AG04450 (cell line): ENCODE results near the gene GUCY2D. TPM values are rescaled to one million over a fixed set of nuclear protein-coding genes. Genes with fewer than 3 reads are reported as not detected.
A peak's percentile ranks its signal among the peaks of the same experiment; 100 is the strongest.
"Not testable (repeated sequence)": the region's sequence is repeated elsewhere in the genome, so short reads cannot be mapped to it uniquely, and the experiment has no call there.

Experiments used
- CTCF ChIA-PET: fragments of 300-600, 350-600 bp; formaldehyde crosslinking; extraction: SDS; loops from one replicate; lab custom pipeline; 2022; ENCODE audit warnings: antibody characterized with exemption, inconsistent platforms; lab: Charles Lee
- POLR2A ChIA-PET: fragments of 350-600 bp; formaldehyde crosslinking; extraction: SDS; loops from one replicate; lab custom pipeline; 2021; ENCODE audit warnings: antibody characterized with exemption, inconsistent platforms; lab: Yijun Ruan, JAX
- DNase-seq: peaks from one replicate; pipeline ENCODE4 v3.0.0-alpha.2; 2011; ENCODE audit warnings: low read depth, low spot score
- H3K27ac ChIP-seq: one replicate; pipeline ENCODE4 v1.5.1; 2012; ENCODE audit warnings: low read depth, low read length, control low read depth
- H3K27me3 ChIP-seq: one replicate; pipeline ENCODE4 v1.6.0; 2012; ENCODE audit warnings: low read length; ENCODE audit not compliant: control insufficient read depth, insufficient read depth
- H3K4me3 ChIP-seq: 2 replicates; pipeline ENCODE4 v1.5.1; 2011; ENCODE audit warnings: mild to moderate bottlenecking, low read depth, low read length, control low read depth
- H3K9me3 ChIP-seq: 2 replicates; pipeline ENCODE4 v1.5.1; 2012; ENCODE audit warnings: low read length; ENCODE audit not compliant: control insufficient read depth, insufficient read depth
- CTCF ChIP-seq: IDR thresholded peaks from 2 replicates; pipeline ENCODE4 v1.5.1; 2011; ENCODE audit warnings: low read depth, low read length, control low read depth, inconsistent platforms
- polyA plus RNA-seq: library from polyadenylated mRNA; depleted of rRNA; stranded (reverse); fragments of >200 nt; gene quantifications from 2 replicates; pipeline ENCODE4 v1.2.3, GENCODE V29; 2011

GUCY2D gene
- polyA plus RNA-seq, 1 experiment = not detected

GRCh38 chr17:8056976-8057625, 54.7 kb downstream of the GUCY2D start:
- ChIA-PET CTCF (interaction anchor here (0.6 to 7.0 kb wide), 36 partner anchors 9 to 314 kb away, joined by 3 to 124 read pairs (median 5); partner anchors contain the start of genes CNTROB and RNF227), POLR2A (interaction anchor here (1.0 kb wide), 1 partner anchor 144 kb away, joined by 4 read pairs; no protein-coding TSS in a partner anchor)
- H3K27me3 ChIP-seq = peaks cover 37% of the 10 kb centered on the region
- no peak for DNase-seq
- no peak overlapping the region for H3K4me3 ChIP-seq
- no peak overlapping the region for H3K27ac ChIP-seq
- no peak for TF ChIP-seq CTCF
- H3K9me3 ChIP-seq = no peaks in the 10 kb centered on the region

- Histone ChIP-seq H3K27me3 (peaks cover 40% of the 10 kb centered on the region), H3K4me3 (no peak overlapping the region), H3K9me3 (no peaks in the 10 kb centered on the region), H3K27ac (no peak overlapping the region)
- ChIA-PET POLR2A (no interaction called here), CTCF (interaction anchor here (0.6 to 7.0 kb wide), 45 partner anchors 10 to 314 kb away, joined by 3 to 124 read pairs (median 5); partner anchors contain the start of genes CNTROB and RNF227)
- peak; percentile 76 for TF ChIP-seq CTCF
- peak; percentile 51 for DNase-seq
These were observed 55.3 kb downstream of the GUCY2D start for GRCh38 chr17:8057691-8058114.

GRCh38 chr17:8059131-8059530, 56.7 kb downstream of the GUCY2D start:
- Histone ChIP-seq H3K4me3 (no peak overlapping the region), H3K27me3 (peaks cover 50% of the 10 kb centered on the region), H3K27ac (no peak overlapping the region), H3K9me3 (no peaks in the 10 kb centered on the region)
- CTCF ChIA-PET = interaction anchor here (0.7 to 7.0 kb wide), 14 partner anchors 12 to 726 kb away, joined by 3 to 124 read pairs (median 7); partner anchors contain the start of genes ALOXE3 and CNTROB
- POLR2A ChIA-PET = no interaction called here
- TF ChIP-seq CTCF = no peak
- DNase-seq = no peak

GRCh38 chr17:8060274-8060673, 57.9 kb downstream of the GUCY2D start:
- CTCF ChIA-PET = interaction anchor here (0.5 to 7.0 kb wide), 34 partner anchors 13 to 835 kb away, joined by 3 to 124 read pairs (median 4); partner anchors contain the start of genes ALOXE3, RNF227 and SLC25A35
- Histone ChIP-seq H3K27me3 (peaks cover 54% of the 10 kb centered on the region), H3K9me3 (no peaks in the 10 kb centered on the region; the same call in 1 of the 2 replicates), H3K4me3 (no peak overlapping the region), H3K27ac (no peak overlapping the region)
- DNase-seq = peak; percentile 30
- TF ChIP-seq CTCF = peak; percentile 73
- POLR2A ChIA-PET = interaction anchor here (0.6 kb wide), 1 partner anchor 19 kb away, joined by 5 read pairs; no protein-coding TSS in a partner anchor

GRCh38 chr17:8061851-8062250, 59.4 kb downstream of the GUCY2D start:
- H3K9me3 ChIP-seq, DNase-seq, H3K27ac ChIP-seq, POLR2A ChIA-PET, H3K4me3 ChIP-seq: not testable (repeated sequence)
- CTCF ChIA-PET = interaction anchor here (0.6 to 7.0 kb wide), 12 partner anchors 11 to 318 kb away, joined by 3 to 124 read pairs (median 6); partner anchors contain the start of gene ALOXE3
- H3K27me3 ChIP-seq = peaks cover 64% of the 10 kb centered on the region
